ENCODE measurements around the gene MOB1A. TPM values are rescaled to one million over a fixed set of nuclear protein-coding genes. Genes with fewer than 3 reads are reported as not detected.
A peak's percentile ranks its signal among the peaks of the same experiment; 100 is the strongest.

Gene MOB1A
- total and polyA plus RNA-seq, 2 of the 13 experiments (the other 11 are each of a cell fraction or from before 2014, with no cell fraction given), result 48.2 to 139 TPM

DNA sequence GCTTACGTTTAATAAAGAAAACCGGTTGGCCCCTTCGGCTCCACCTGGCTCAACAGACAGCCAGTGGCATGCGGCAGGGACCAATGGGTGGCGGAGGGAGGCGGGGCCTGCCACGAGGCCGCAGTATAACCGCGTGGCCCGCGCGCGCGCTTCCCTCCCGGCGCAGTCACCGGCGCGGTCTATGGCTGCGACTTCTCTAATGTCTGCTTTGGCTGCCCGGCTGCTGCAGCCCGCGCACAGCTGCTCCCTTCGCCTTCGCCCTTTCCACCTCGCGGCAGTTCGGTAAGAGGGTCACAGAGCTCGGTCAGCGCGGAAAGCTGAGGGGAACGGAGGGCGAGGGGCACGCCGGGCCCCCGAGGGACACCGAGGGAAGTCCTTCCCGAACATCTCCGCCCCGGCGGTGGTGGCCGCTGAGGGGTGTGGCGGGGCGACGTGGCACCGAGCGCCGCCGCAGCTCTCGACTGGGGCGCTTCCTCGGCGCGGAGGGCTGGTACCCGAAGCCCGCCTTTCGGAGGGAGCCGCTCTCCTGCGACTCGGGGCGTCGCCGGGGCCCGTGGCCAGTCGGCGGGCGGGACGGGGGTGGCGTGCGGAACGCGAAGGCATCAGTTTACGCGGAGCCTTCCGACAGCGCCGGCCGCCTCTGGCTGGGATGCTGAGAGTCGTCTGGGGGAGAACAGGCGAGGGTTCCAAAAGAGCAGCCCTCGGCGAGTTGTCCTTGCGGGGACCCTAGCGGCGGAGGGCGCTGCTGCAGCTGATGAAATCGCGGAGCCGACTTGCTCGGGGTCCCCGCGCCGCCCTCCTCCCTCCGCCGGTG, 20.0 kb upstream of the MOB1A start, which contains the start of gene MTHFD2 (continued):
- TF ChIP-seq, protein P1, sequence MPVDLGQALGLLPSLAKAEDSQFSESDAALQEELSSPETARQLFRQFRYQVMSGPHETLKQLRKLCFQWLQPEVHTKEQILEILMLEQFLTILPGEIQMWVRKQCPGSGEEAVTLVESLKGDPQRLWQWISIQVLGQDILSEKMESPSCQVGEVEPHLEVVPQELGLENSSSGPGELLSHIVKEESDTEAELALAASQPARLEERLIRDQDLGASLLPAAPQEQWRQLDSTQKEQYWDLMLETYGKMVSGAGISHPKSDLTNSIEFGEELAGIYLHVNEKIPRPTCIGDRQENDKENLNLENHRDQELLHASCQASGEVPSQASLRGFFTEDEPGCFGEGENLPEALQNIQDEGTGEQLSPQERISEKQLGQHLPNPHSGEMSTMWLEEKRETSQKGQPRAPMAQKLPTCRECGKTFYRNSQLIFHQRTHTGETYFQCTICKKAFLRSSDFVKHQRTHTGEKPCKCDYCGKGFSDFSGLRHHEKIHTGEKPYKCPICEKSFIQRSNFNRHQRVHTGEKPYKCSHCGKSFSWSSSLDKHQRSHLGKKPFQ (CRISPR knock-in tag; IDR thresholded peaks at IDR 0.05; ENCODE audit: insufficient replicate concordance), result peak; percentile 87
- TF ChIP-seq AKAP8 (CRISPR knock-in tag; IDR thresholded peaks at IDR 0.05), result peak; percentile 43; the same call in 1 of the 2 replicates
- peak; percentile 64; the same call in 1 of the 2 replicates for TF ChIP-seq ISX (CRISPR knock-in tag; conservative IDR thresholded peaks at IDR 0.05)
- peak; percentile 36; the same call in 1 of the 2 replicates for TF ChIP-seq RARA (CRISPR knock-in tag; IDR thresholded peaks at IDR 0.05)
- no peak for TF ChIP-seq ZNF33A (CRISPR knock-in tag; IDR thresholded peaks at IDR 0.05; ENCODE audit: borderline replicate concordance)
- no peak for TF ChIP-seq ZNF260 (CRISPR knock-in tag; IDR thresholded peaks at IDR 0.05; ENCODE audit: borderline replicate concordance, low read depth)
- 0 out of 2 replicates have a peak, but pooled peaks have one; percentile 78 for TF ChIP-seq STAT5B (CRISPR knock-in tag; IDR thresholded peaks at IDR 0.05)
- TF ChIP-seq KMT2A (CRISPR knock-in tag; IDR thresholded peaks at IDR 0.05), result peak; percentile 18
- peak; percentile 90 for TF ChIP-seq EEA1 (CRISPR knock-in tag; IDR thresholded peaks at IDR 0.05; ENCODE audit: borderline replicate concordance)
- peak; percentile 68 for TF ChIP-seq TAF15 (IDR thresholded peaks at IDR 0.05; ENCODE audit: low read depth, low read length, poor library complexity, severe bottlenecking)
- TF ChIP-seq ZNF430 (CRISPR knock-in tag; IDR thresholded peaks at IDR 0.05), result peak; percentile 92; the same call in 1 of the 2 replicates
- TF ChIP-seq, protein P2, sequence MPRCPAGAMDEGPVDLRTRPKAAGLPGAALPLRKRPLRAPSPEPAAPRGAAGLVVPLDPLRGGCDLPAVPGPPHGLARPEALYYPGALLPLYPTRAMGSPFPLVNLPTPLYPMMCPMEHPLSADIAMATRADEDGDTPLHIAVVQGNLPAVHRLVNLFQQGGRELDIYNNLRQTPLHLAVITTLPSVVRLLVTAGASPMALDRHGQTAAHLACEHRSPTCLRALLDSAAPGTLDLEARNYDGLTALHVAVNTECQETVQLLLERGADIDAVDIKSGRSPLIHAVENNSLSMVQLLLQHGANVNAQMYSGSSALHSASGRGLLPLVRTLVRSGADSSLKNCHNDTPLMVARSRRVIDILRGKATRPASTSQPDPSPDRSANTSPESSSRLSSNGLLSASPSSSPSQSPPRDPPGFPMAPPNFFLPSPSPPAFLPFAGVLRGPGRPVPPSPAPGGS (CRISPR knock-in tag; IDR thresholded peaks at IDR 0.05), result peak; percentile 94; the same call in 1 of the 2 replicates
- TF ChIP-seq ZFAT (CRISPR knock-in tag; conservative IDR thresholded peaks at IDR 0.05), result no peak
- TF ChIP-seq, protein P3, sequence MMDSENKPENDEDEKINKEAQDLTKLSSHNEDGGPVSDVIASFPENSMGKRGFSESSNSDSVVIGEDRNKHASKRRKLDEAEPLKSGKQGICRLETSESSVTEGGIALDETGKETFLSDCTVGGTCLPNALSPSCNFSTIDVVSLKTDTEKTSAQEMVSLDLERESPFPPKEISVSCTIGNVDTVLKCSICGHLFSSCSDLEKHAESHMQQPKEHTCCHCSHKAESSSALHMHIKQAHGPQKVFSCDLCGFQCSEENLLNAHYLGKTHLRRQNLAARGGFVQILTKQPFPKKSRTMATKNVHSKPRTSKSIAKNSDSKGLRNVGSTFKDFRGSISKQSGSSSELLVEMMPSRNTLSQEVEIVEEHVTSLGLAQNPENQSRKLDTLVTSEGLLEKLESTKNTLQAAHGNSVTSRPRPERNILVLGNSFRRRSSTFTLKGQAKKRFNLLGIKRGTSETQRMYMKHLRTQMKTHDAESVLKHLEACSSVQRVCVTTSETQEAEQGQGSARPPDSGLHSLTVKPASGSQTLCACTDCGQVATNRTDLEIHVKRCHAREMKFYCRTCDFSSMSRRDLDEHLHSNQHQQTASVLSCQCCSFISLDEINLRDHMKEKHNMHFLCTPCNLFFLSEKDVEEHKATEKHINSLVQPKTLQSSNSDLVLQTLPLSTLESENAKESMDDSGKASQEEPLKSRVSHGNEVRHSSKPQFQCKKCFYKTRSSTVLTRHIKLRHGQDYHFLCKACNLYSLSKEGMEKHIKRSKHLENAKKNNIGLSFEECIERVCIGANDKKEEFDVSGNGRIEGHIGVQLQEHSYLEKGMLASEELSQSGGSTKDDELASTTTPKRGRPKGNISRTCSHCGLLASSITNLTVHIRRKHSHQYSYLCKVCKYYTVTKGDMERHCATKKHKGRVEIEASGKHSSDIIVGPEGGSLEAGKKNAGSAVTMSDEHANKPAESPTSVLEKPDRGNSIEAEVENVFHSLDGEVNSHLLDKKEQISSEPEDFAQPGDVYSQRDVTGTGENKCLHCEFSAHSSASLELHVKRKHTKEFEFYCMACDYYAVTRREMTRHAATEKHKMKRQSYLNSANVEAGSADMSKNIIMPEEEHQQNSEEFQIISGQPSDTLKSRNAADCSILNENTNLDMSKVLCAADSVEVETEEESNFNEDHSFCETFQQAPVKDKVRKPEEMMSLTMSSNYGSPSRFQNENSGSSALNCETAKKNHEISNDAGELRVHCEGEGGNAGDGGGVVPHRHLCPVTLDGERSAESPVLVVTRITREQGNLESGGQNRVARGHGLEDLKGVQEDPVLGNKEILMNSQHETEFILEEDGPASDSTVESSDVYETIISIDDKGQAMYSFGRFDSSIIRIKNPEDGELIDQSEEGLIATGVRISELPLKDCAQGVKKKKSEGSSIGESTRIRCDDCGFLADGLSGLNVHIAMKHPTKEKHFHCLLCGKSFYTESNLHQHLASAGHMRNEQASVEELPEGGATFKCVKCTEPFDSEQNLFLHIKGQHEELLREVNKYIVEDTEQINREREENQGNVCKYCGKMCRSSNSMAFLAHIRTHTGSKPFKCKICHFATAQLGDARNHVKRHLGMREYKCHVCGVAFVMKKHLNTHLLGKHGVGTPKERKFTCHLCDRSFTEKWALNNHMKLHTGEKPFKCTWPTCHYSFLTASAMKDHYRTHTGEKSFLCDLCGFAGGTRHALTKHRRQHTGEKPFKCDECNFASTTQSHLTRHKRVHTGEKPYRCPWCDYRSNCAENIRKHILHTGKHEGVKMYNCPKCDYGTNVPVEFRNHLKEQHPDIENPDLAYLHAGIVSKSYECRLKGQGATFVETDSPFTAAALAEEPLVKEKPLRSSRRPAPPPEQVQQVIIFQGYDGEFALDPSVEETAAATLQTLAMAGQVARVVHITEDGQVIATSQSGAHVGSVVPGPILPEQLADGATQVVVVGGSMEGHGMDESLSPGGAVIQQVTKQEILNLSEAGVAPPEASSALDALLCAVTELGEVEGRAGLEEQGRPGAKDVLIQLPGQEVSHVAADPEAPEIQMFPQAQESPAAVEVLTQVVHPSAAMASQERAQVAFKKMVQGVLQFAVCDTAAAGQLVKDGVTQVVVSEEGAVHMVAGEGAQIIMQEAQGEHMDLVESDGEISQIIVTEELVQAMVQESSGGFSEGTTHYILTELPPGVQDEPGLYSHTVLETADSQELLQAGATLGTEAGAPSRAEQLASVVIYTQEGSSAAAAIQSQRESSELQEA (CRISPR knock-in tag; IDR thresholded peaks at IDR 0.05; ENCODE audit: not compliant biosample characterization), result peak; percentile 88
- no peak for TF ChIP-seq PHB2 (IDR thresholded peaks at IDR 0.05; ENCODE audit: partially characterized antibody)
- no peak for TF ChIP-seq KDM1A (CRISPR knock-in tag; IDR thresholded peaks at IDR 0.05)
- TF ChIP-seq SIN3B (IDR thresholded peaks at IDR 0.05; ENCODE audit: low read length), result no peak
